ENCODE data around the gene CST4. TPM values are rescaled to one million over a fixed set of nuclear protein-coding genes. Genes with fewer than 3 reads are reported as not detected.

CST4 gene
- total and polyA plus RNA-seq, 2 experiments from 2014 or later, result not detected

GRCh38 chr20:23646106-23646873 is 42.5 kb downstream of the CST4 start:
- Histone ChIP-seq H3K27me3 (ENCODE audit: insufficient read depth) (no peaks in the 10 kb centered on the region), H4K20me1 (replicated peaks; ENCODE audit: insufficient read depth) (no peaks in the 10 kb centered on the region), H3K4me3 (no peak overlapping the region), H3K27ac (ENCODE audit: low read depth) (no peak overlapping the region), H3K9me2 (ENCODE audit: insufficient read depth) (no peaks in the 10 kb centered on the region; the same call in 1 of the 2 replicates), H3K36me3 (ENCODE audit: insufficient read depth) (no peaks in the 10 kb centered on the region), H3K79me2 (replicated peaks; ENCODE audit: insufficient read depth) (no peaks in the 10 kb centered on the region), H3K4me1 (ENCODE audit: insufficient read depth) (no peaks in the 10 kb centered on the region; the same call in 1 of the 2 replicates), H2AFZ (no peak overlapping the region), H3F3A (replicated peaks; ENCODE audit: low read depth) (no peaks in the 10 kb centered on the region), H3K4me2 (no peak overlapping the region)
- ATAC-seq (no peak), DNase-seq (ENCODE audit: low spot score) (no peak)
- Mint-ChIP-seq H3K27me3 (ENCODE audit: insufficient read depth, low read depth, poor library complexity) (peaks cover 5% of the 10 kb centered on the region), H3K36me3 (ENCODE audit: low read depth) (no peaks in the 10 kb centered on the region), H3K4me3 (no peak overlapping the region), H3K4me1 (peaks cover 2% of the 10 kb centered on the region; the same call in 2 of the 3 replicates), H3K27ac (no peak overlapping the region), H3K9me3 (no peaks in the 10 kb centered on the region)
- no peak for TF ChIP-seq ZNF462 (CRISPR knock-in tag; IDR thresholded peaks at IDR 0.05)
- no peak for TF ChIP-seq NANOG (IDR thresholded peaks at IDR 0.05; ENCODE audit: borderline replicate concordance)
- TF ChIP-seq STAT1 (IDR thresholded peaks at IDR 0.05; ENCODE audit: unreplicated experiment), result no peak
- TF ChIP-seq ZNF331 (CRISPR knock-in tag; IDR thresholded peaks at IDR 0.05; ENCODE audit: low read depth), result no peak

- ATAC-seq (no peak), DNase-seq (ENCODE audit: low spot score) (no peak)
- no peaks in the 10 kb centered on the region for H3K9me3 Mint-ChIP-seq
- Histone ChIP-seq H3F3A (replicated peaks; ENCODE audit: low read depth) (no peaks in the 10 kb centered on the region), H3K79me2 (replicated peaks; ENCODE audit: insufficient read depth) (no peaks in the 10 kb centered on the region), H3K4me2 (no peak overlapping the region), H3K27me3 (ENCODE audit: insufficient read depth) (no peaks in the 10 kb centered on the region), H3K4me3 (no peak overlapping the region), H3K27ac (ENCODE audit: low read depth) (no peak overlapping the region), H3K4me1 (ENCODE audit: insufficient read depth) (no peaks in the 10 kb centered on the region; the same call in 1 of the 2 replicates), H4K20me1 (replicated peaks; ENCODE audit: insufficient read depth) (no peaks in the 10 kb centered on the region), H3K36me3 (ENCODE audit: insufficient read depth) (no peaks in the 10 kb centered on the region), H2AFZ (no peak overlapping the region), H3K9me2 (ENCODE audit: insufficient read depth) (no peaks in the 10 kb centered on the region; the same call in 1 of the 2 replicates)
- no peak overlapping the region for H3K27ac Mint-ChIP-seq
- peaks cover 7% of the 10 kb centered on the region; the same call in 2 of the 3 replicates for H3K4me1 Mint-ChIP-seq
- H3K4me3 Mint-ChIP-seq, result no peak overlapping the region
- no peaks in the 10 kb centered on the region for H3K36me3 Mint-ChIP-seq (ENCODE audit: low read depth)
- H3K27me3 Mint-ChIP-seq (ENCODE audit: insufficient read depth, low read depth, poor library complexity), result peaks cover 7% of the 10 kb centered on the region
- no peak for TF ChIP-seq ZNF114 (CRISPR knock-in tag; IDR thresholded peaks at IDR 0.05)
- TF ChIP-seq POLR2AphosphoS5 (IDR thresholded peaks at IDR 0.05; ENCODE audit: low read depth), result no peak
- TF ChIP-seq NANOG (IDR thresholded peaks at IDR 0.05; ENCODE audit: borderline replicate concordance), result no peak
- TF ChIP-seq REST (IDR thresholded peaks at IDR 0.05; ENCODE audit: unreplicated experiment), result no peak
- TF ChIP-seq CREB1 (CRISPR knock-in tag; IDR thresholded peaks at IDR 0.05; ENCODE audit: low read depth), result no peak
- no peak for TF ChIP-seq ETS1 (IDR thresholded peaks at IDR 0.05)
Observed at GRCh38 chr20:23645575-23645974, 43.3 kb downstream of the CST4 start.

All from GM23338 (cell line).